ENCODE data around the gene KIAA1217. TPM values are rescaled to one million over a fixed set of nuclear protein-coding genes. Genes with fewer than 3 reads are reported as not detected.

Gene KIAA1217
- total RNA-seq, 4 donors from 2014 or later, result 67.3 to 104 (median 89.8) TPM

DNA sequence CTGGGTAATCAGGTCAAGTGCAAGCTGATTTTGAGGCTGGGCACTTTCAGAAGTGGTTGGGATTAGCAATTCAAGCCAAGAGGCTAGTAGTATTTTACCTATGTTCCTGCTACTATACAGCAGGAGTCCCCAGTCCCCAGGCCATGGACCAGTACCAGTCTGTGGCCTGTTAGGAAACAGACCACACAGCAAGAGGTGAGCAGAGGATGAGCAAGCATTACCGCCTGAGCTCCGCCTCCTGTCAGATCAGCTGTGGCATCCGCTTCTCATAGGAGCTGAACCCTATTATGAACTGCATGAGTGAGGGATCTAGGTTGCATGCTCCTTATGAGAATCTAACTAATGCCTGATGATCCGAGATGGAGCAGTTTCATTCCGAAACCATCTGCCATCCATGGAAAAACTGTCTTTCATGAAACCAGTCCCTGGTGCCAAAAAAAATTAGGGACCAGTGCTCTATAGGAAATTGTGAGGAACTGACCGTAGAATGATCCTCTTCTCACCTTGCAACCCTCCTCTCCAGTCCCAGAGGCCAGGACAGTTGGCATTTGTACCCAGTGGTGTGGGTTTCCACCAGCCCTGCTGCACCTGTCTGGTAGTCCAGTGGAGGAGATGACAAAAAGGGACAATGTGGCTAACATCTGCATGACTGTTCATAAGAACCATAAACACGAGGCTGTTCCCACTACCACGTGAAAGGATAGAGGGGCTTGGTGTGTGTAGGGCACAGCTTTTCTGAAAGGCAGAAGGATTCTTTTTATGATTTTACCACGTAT is 172.5 kb downstream of the KIAA1217 start:
- H3K4me1 ChIP-seq, result peaks cover 49 to 69% of the 10 kb centered on the region in 2 donors
- no peaks in the 10 kb centered on the region for H3K36me3 ChIP-seq
- TF ChIP-seq POLR2A (IDR thresholded peaks at IDR 0.05), result no peak
- TF ChIP-seq, protein P1, sequence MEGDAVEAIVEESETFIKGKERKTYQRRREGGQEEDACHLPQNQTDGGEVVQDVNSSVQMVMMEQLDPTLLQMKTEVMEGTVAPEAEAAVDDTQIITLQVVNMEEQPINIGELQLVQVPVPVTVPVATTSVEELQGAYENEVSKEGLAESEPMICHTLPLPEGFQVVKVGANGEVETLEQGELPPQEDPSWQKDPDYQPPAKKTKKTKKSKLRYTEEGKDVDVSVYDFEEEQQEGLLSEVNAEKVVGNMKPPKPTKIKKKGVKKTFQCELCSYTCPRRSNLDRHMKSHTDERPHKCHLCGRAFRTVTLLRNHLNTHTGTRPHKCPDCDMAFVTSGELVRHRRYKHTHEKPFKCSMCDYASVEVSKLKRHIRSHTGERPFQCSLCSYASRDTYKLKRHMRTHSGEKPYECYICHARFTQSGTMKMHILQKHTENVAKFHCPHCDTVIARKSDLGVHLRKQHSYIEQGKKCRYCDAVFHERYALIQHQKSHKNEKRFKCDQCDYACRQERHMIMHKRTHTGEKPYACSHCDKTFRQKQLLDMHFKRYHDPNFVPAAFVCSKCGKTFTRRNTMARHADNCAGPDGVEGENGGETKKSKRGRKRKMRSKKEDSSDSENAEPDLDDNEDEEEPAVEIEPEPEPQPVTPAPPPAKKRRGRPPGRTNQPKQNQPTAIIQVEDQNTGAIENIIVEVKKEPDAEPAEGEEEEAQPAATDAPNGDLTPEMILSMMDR (IDR thresholded peaks at IDR 0.05), result no peak
- no peak overlapping the region for H3K4me3 ChIP-seq (replicated peaks in 1 of 3)
- DNase-seq, result no peak
- intact Hi-C loops (cut with DNase I), result no loop called here
- no peaks in the 10 kb centered on the region for H3K9me3 ChIP-seq
- H3K27me3 ChIP-seq, result no peaks in the 10 kb centered on the region
- 91 to 93% methylated on average over 8 to 9 of the region's 9 CpGs for WGBS, 2 donors
- H3K27ac ChIP-seq, result peak overlapping the region in 2 of 3 donors; percentile 6 to 80

DNA sequence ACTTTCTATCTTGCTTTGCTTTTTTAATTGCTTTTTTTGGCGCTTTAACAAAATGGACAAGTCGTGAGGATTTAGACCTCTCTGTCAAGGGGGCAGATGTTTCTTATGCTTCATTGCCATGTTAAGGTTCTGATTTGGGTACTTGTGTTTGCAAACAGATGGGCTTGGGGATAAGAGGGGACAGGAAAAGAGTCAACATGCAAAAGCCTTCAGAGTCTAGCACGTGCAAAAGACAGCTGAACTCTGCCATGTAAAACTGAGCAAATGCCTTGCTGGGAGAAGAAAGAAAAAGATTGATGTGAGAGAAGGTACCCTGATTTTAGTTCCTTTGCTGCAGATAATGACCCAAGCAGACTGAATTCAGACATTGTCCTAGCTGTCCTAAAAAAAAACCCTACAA is 173.1 kb downstream of the KIAA1217 start:
- 51 to 59% methylated on average over 3 of the region's 3 CpGs for WGBS, 2 donors
- H3K4me3 ChIP-seq (replicated peaks in 1 of 3), result no peak overlapping the region
- intact Hi-C loops (cut with DNase I), result no loop called here

DNA sequence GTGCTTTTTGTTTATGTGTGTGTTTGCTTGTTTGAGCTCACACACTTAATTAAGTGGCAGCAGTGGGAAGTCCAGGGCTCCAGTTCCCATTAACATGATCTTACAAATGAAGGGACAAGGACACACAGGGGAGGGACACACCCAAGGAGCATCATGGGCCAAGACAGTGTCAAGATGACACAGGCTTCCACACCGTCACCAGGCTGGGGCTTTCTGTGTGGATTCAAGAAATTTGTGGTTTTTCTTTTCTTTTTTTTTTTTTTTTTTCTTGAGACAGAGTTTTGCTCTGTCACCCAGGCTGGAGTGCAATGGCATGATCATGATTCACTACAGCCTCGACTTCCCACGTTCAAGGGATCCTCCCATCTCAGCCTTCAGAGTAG is 173.6 kb downstream of the KIAA1217 start:
- TF ChIP-seq, protein P1 (IDR thresholded peaks at IDR 0.05), result no peak
- TF ChIP-seq POLR2A (IDR thresholded peaks at IDR 0.05), result no peak
- intact Hi-C loops (cut with DNase I), result no loop called here
- Histone ChIP-seq H3K36me3 (no peaks in the 10 kb centered on the region), H3K4me1 (peaks cover 47 to 66% of the 10 kb centered on the region in 2 donors), H3K27me3 (no peaks in the 10 kb centered on the region), H3K27ac (peak overlapping the region in 1 of 3 donors; percentile 80), H3K9me3 (no peaks in the 10 kb centered on the region), H3K4me3 (replicated peaks in 1 of 3) (no peak overlapping the region)
- no peak for DNase-seq
- 72 to 77% methylated on average over 3 of the region's 3 CpGs for WGBS, 2 donors

More for the DNA sequence above, 173.1 kb downstream of the KIAA1217 start:
- TF ChIP-seq POLR2A (IDR thresholded peaks at IDR 0.05), result no peak
- TF ChIP-seq, protein P1 (IDR thresholded peaks at IDR 0.05), result no peak
- DNase-seq, result no peak
- no peaks in the 10 kb centered on the region for H3K27me3 ChIP-seq
- no peaks in the 10 kb centered on the region for H3K9me3 ChIP-seq
- H3K4me1 ChIP-seq, result peaks cover 48 to 69% of the 10 kb centered on the region in 2 donors
- no peaks in the 10 kb centered on the region for H3K36me3 ChIP-seq
- H3K27ac ChIP-seq, result peak overlapping the region in 1 of 3 donors; percentile 80

DNA sequence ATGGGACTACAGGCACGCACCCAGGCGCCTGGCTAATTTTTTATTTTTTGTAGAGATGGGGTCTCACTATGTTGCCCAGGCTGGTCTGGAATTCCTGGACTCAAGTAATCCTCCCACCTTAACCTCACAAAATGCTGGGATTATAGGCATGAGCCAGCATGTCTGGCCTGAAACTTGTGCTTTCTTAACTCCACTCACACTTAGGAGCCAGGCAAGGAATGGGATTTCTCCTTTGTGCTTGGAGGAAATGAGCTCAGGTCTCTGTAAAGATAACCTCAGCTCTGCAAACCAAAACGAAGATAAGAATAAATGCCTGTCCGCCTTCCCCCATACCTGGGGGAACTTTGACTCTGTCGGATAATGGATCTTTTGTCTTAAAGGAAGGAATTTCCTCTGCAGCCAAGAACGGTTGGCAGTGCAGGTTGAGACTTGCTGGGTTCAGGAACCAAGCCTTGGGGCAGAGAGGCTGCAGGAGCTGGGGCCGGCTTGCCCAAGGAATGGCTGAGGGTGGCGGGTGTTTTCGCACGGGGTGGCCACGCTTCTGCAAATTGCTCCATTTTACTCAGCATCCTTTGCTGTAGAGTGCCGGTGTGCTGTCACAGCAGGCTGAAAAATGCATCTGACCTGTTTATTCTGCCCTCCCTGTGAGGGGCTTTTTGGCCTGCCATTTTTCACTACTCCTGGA is 174.2 kb downstream of the KIAA1217 start:
- Histone ChIP-seq H3K27me3 (no peaks in the 10 kb centered on the region), H3K27ac (peak overlapping the region in 2 of 3 donors; percentile 75 to 80), H3K4me1 (peaks cover 47 to 66% of the 10 kb centered on the region in 2 donors), H3K36me3 (no peaks in the 10 kb centered on the region), H3K4me3 (replicated peaks in 1 of 3) (no peak overlapping the region), H3K9me3 (no peaks in the 10 kb centered on the region)
- TF ChIP-seq, protein P1 (IDR thresholded peaks at IDR 0.05), result no peak
- no peak for TF ChIP-seq POLR2A (IDR thresholded peaks at IDR 0.05)
- WGBS, 2 donors, result 75 to 80% methylated on average over 12 of the region's 12 CpGs
- DNase-seq, result no peak
- intact Hi-C loops (cut with DNase I), result no loop called here

DNA sequence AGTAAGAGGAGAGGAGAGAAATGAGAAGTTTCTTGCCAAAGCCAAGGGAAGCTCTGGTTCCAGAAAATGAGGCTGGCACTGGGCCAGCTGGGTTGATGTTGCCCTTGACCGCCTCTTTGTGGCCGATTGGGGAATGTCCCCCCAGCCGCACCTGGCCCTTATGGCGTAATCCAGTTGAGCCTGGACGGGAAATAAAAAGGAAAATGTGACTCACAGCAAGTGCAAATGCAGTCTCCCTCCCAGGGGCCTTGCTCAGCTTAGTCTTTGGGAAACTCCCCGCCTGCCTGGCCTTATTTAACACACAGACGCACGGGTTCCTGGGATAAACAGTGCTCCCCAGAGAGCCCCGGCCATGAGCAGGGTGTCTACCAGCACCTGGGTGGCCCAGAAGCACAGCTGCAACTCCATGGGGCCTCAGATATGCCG is 174.8 kb downstream of the KIAA1217 start:
- intact Hi-C loops (cut with DNase I), result no loop called here
- Histone ChIP-seq H3K9me3 (no peaks in the 10 kb centered on the region), H3K27me3 (no peaks in the 10 kb centered on the region), H3K4me1 (peaks cover 47 to 66% of the 10 kb centered on the region in 2 donors), H3K4me3 (replicated peaks in 1 of 3) (no peak overlapping the region), H3K27ac (peak overlapping the region in 2 of 3 donors; percentile 75 to 80), H3K36me3 (no peaks in the 10 kb centered on the region)
- WGBS, 2 donors, result 35 to 41% methylated on average over 10 of the region's 10 CpGs
- DNase-seq, result peak; percentile 84 to 89
- no peak for TF ChIP-seq POLR2A (IDR thresholded peaks at IDR 0.05)
- TF ChIP-seq, protein P1 (IDR thresholded peaks at IDR 0.05), result peak in 5 of 6 experiments; percentile 42 to 69 (median 60)

All from thyroid gland (tissue), 4 donors.